SK-N-SH treated with all-trans-retinoic acid at 6 μM for 48 hours (cell line): ENCODE data around the gene SGPL1.

Source experiments
- ATAC-seq: fragments of 200-7000 bp; cut with Tn5 transposase; 3 replicates; pipeline ENCODE4 v1.9.1; 2020; ENCODE audit warnings: mild to moderate bottlenecking, moderate library complexity
- BACH2 ChIP-seq: fragments of 250-450 bp; sonication (Bioruptor Pico); IDR thresholded peaks from 2 replicates; pipeline ENCODE4 v1.9.0; 2021; ENCODE audit warnings: mild to moderate bottlenecking, borderline replicate concordance
- CSDC2 ChIP-seq: fragments of 250-450 bp; sonication (Bioruptor Pico); IDR thresholded peaks from 2 replicates; pipeline ENCODE4 v1.5.0; 2020; ENCODE audit warnings: mild to moderate bottlenecking, moderate library complexity
- ESRRG ChIP-seq: fragments of 250-450 bp; sonication (Bioruptor Pico); IDR thresholded peaks from 2 replicates; pipeline ENCODE4 v1.6.1; 2021; ENCODE audit warnings: mild to moderate bottlenecking
- GLIS3 ChIP-seq: fragments of 250-450 bp; sonication (Bioruptor Pico); IDR thresholded peaks from 2 replicates; pipeline ENCODE4 v1.5.0; 2020; ENCODE audit warnings: mild to moderate bottlenecking, moderate library complexity
- ISL1 ChIP-seq: fragments of 250-450 bp; sonication (Bioruptor Pico); IDR thresholded peaks from 2 replicates; pipeline ENCODE4 v2.1.2; 2022; ENCODE audit warnings: mild to moderate bottlenecking, moderate library complexity
- OSR1 ChIP-seq: fragments of 250-450 bp; sonication (Bioruptor Pico); IDR thresholded peaks from 2 replicates; pipeline ENCODE4 v1.8.0; 2022; ENCODE audit warnings: moderate library complexity, mild to moderate bottlenecking, inconsistent platforms
- PPARA ChIP-seq: fragments of 250-450 bp; sonication (Bioruptor Pico); IDR thresholded peaks from 2 replicates; pipeline ENCODE4 v1.5.0; 2020; ENCODE audit warnings: mild to moderate bottlenecking, borderline replicate concordance
- SNAI2 ChIP-seq: fragments of 250-450 bp; sonication (Bioruptor Pico); IDR thresholded peaks from 2 replicates; pipeline ENCODE4 v1.5.0; 2020; ENCODE audit warnings: mild to moderate bottlenecking, moderate library complexity
- TOX ChIP-seq: fragments of 250-450 bp; sonication (Bioruptor Pico); IDR thresholded peaks from 2 replicates; pipeline ENCODE4 v1.8.0; 2021; ENCODE audit warnings: mild to moderate bottlenecking, moderate library complexity, borderline replicate concordance
- ZFP3 ChIP-seq: fragments of 250-450 bp; sonication (Bioruptor Pico); IDR thresholded peaks from 2 replicates; pipeline ENCODE4 v1.5.0; 2020; ENCODE audit warnings: mild to moderate bottlenecking, moderate library complexity
- ZFP30 ChIP-seq: fragments of 450-650 bp; formaldehyde crosslinking; IDR thresholded peaks from 2 replicates; pipeline ENCODE4 v1.5.0; 2022; ENCODE audit warnings: mild to moderate bottlenecking, moderate library complexity
- ZNF565 ChIP-seq: fragments of 450-650 bp; formaldehyde crosslinking; conservative IDR thresholded peaks from 2 replicates; pipeline ENCODE4 v1.5.0; 2020; ENCODE audit warnings: low read depth, mild to moderate bottlenecking, moderate library complexity
- ZNF70 ChIP-seq: fragments of 450-650 bp; formaldehyde crosslinking; IDR thresholded peaks from 2 replicates; pipeline ENCODE4 v1.5.0; 2020; ENCODE audit warnings: mild to moderate bottlenecking, moderate library complexity
- ZNF8 ChIP-seq: fragments of 450-650 bp; formaldehyde crosslinking; IDR thresholded peaks from 2 replicates; pipeline ENCODE4 v1.5.0; 2020; ENCODE audit warnings: mild to moderate bottlenecking, moderate library complexity
- TF ChIP-seq, protein P1 (sequence below): fragments of 250-450 bp; sonication (Bioruptor Pico); IDR thresholded peaks from 2 replicates; pipeline ENCODE4 v1.8.0; 2020; ENCODE audit warnings: mild to moderate bottlenecking, moderate library complexity, borderline replicate concordance
- TF ChIP-seq, protein P2 (sequence below): fragments of 250-450 bp; sonication (Bioruptor Pico); IDR thresholded peaks from 2 replicates; pipeline ENCODE4 v1.5.1; 2021; ENCODE audit warnings: mild to moderate bottlenecking, moderate library complexity
- TF ChIP-seq, protein P3 (sequence below): fragments of 250-450 bp; sonication (Bioruptor Pico); IDR thresholded peaks from 2 replicates; pipeline ENCODE4 v1.8.0; 2021; ENCODE audit warnings: low read depth, mild to moderate bottlenecking, moderate library complexity, borderline replicate concordance
- TF ChIP-seq, protein P4 (sequence below): fragments of 250-450 bp; sonication (Bioruptor Pico); IDR thresholded peaks from 2 replicates; pipeline ENCODE4 v1.5.1; 2020; ENCODE audit warnings: low read depth, mild to moderate bottlenecking, moderate library complexity

Gene SGPL1

DNA sequence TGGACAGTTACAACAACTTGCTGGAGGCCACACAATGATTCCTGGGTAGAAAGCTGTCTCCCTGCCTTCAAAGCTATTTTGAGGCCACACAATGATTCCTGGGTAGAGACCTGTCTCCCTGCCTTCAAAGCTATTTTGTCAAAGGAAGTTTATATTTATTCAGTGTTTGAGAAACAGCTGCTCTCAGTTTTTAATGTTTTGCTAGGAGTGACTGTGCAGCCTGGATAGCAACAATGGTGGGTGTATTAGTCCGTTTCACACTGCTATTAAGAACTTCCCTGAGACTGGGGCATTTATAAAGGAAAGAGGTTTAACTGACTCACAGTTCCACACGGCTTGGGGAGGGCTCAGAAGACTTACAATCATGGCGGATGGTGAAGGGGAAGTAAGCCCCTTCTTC, 3.9 kb upstream of the SGPL1 start (continued):
- TF ChIP-seq TOX (CRISPR knock-in tag) (no peak), ZNF8 (CRISPR knock-in tag) (no peak)
- TF ChIP-seq, protein P1, sequence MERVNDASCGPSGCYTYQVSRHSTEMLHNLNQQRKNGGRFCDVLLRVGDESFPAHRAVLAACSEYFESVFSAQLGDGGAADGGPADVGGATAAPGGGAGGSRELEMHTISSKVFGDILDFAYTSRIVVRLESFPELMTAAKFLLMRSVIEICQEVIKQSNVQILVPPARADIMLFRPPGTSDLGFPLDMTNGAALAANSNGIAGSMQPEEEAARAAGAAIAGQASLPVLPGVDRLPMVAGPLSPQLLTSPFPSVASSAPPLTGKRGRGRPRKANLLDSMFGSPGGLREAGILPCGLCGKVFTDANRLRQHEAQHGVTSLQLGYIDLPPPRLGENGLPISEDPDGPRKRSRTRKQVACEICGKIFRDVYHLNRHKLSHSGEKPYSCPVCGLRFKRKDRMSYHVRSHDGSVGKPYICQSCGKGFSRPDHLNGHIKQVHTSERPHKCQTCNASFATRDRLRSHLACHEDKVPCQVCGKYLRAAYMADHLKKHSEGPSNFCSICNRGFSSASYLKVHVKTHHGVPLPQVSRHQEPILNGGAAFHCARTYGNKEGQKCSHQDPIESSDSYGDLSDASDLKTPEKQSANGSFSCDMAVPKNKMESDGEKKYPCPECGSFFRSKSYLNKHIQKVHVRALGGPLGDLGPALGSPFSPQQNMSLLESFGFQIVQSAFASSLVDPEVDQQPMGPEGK (CRISPR knock-in tag): no peak

DNA sequence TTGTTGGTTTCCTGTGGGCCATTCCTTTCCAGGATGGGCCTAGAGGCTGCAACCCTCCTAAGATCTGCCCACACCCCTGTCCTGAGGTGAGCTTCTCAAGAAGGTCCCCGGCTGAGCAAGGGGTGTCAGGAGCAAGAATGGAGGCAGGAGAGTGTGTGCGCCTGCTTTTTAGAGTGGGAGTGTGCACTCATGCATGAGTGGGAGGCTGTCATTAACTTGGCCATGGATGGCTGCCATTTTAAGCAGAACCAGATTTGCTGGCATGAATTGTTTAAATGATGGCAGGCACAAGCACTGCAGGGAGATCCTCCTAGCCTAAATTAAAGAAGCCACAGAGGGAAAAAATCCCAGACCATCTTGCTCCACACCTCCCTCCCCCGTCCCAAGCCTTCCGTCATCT, 2.9 kb upstream of the SGPL1 start:
- ATAC-seq: no peak
- TF ChIP-seq ESRRG (CRISPR knock-in tag) (no peak), CSDC2 (CRISPR knock-in tag) (no peak), BACH2 (no peak), ZNF70 (CRISPR knock-in tag) (no peak), ZFP30 (no peak), ISL1 (CRISPR knock-in tag) (no peak), ZNF565 (CRISPR knock-in tag) (no peak), ZNF8 (CRISPR knock-in tag) (no peak), PPARA (CRISPR knock-in tag) (no peak), SNAI2 (CRISPR knock-in tag) (no peak), ZFP3 (no peak)
- TF ChIP-seq, protein P2, sequence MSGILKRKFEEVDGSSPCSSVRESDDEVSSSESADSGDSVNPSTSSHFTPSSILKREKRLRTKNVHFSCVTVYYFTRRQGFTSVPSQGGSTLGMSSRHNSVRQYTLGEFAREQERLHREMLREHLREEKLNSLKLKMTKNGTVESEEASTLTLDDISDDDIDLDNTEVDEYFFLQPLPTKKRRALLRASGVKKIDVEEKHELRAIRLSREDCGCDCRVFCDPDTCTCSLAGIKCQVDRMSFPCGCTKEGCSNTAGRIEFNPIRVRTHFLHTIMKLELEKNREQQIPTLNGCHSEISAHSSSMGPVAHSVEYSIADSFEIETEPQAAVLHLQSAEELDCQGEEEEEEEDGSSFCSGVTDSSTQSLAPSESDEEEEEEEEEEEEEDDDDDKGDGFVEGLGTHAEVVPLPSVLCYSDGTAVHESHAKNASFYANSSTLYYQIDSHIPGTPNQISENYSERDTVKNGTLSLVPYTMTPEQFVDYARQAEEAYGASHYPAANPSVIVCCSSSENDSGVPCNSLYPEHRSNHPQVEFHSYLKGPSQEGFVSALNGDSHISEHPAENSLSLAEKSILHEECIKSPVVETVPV (CRISPR knock-in tag): no peak
- TF ChIP-seq, protein P1 (CRISPR knock-in tag): no peak

DNA sequence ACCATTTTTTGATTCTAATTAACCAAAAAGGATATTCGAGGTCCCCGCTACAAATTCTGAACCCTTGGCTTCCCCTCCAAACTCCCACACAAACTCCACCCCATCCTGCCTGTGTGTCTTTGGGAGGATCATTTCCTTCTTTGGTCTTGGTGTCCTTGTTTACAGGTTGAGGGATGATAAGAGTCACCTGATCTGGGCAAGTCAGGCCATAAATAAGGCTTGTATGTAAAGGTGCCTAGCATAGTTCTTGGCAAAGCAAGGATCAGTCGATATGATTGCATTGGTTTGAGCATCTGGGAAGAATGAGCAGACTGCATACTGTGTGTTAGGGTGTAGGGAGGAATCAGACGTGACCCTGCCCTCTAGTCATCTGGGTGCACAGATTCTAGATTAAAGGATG, 1.6 kb upstream of the SGPL1 start:
- no peak for TF ChIP-seq OSR1
- TF ChIP-seq, protein P1 (CRISPR knock-in tag): no peak
- TF ChIP-seq, protein P3, sequence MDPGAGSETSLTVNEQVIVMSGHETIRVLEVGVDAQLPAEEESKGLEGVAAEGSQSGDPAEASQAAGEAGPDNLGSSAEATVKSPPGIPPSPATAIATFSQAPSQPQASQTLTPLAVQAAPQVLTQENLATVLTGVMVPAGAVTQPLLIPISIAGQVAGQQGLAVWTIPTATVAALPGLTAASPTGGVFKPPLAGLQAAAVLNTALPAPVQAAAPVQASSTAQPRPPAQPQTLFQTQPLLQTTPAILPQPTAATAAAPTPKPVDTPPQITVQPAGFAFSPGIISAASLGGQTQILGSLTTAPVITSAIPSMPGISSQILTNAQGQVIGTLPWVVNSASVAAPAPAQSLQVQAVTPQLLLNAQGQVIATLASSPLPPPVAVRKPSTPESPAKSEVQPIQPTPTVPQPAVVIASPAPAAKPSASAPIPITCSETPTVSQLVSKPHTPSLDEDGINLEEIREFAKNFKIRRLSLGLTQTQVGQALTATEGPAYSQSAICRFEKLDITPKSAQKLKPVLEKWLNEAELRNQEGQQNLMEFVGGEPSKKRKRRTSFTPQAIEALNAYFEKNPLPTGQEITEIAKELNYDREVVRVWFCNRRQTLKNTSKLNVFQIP (CRISPR knock-in tag): no peak
- TF ChIP-seq, protein P4, sequence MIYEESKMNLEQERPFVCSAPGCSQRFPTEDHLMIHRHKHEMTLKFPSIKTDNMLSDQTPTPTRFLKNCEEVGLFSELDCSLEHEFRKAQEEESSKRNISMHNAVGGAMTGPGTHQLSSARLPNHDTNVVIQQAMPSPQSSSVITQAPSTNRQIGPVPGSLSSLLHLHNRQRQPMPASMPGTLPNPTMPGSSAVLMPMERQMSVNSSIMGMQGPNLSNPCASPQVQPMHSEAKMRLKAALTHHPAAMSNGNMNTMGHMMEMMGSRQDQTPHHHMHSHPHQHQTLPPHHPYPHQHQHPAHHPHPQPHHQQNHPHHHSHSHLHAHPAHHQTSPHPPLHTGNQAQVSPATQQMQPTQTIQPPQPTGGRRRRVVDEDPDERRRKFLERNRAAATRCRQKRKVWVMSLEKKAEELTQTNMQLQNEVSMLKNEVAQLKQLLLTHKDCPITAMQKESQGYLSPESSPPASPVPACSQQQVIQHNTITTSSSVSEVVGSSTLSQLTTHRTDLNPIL (CRISPR knock-in tag): no peak
- TF ChIP-seq PPARA (CRISPR knock-in tag): no peak
- no peak for TF ChIP-seq GLIS3 (CRISPR knock-in tag)
- no peak for ATAC-seq

DNA sequence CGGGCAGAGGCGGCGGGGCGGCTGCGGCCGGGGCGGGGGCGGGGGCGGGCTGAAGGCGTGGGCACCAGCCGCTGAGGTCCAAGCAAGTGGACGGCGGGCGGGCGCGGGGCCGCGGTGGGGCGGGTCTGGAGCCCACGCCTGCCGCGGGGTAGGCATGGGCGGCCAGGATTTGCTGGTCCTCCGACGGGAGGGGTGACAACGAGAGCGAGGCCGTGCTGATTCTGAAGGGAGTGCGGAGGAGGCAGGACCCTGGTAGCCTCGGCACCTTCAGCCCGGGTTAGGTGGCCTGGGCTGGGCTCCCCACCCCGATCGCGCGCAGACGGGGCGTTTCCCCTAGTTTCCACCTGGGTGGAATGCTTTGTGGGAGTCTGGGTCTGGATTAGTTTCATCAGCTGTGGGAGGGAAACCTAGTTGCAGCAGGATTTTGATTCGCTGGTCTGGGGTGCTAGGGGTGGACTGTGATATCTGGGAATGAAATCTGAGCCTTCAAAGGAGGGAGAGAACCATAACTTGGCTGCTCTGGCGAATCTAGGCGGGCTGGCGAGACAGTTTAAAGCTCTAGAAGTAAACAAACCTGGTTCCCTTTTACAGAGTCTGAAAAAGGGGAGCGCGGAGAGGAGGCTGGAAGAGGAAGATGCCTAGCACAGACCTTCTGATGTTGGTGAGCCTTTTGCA, 609 bp downstream of the SGPL1 start:
- no peak for TF ChIP-seq BACH2
- TF ChIP-seq, protein P2 (CRISPR knock-in tag): no peak
- peak; percentile 93 for ATAC-seq
